ENCODE measurements around the gene ATXN7L3. TPM values are rescaled to one million over a fixed set of nuclear protein-coding genes. Genes with fewer than 3 reads are reported as not detected.

The ATXN7L3 gene
- total RNA-seq, 1 donor from 2014 or later, result 64.5 TPM

GRCh38 chr17:44202756-44203155, 3.1 kb upstream of the ATXN7L3 start:
- no peak for DNase-seq (ENCODE audit: low spot score)

DNA sequence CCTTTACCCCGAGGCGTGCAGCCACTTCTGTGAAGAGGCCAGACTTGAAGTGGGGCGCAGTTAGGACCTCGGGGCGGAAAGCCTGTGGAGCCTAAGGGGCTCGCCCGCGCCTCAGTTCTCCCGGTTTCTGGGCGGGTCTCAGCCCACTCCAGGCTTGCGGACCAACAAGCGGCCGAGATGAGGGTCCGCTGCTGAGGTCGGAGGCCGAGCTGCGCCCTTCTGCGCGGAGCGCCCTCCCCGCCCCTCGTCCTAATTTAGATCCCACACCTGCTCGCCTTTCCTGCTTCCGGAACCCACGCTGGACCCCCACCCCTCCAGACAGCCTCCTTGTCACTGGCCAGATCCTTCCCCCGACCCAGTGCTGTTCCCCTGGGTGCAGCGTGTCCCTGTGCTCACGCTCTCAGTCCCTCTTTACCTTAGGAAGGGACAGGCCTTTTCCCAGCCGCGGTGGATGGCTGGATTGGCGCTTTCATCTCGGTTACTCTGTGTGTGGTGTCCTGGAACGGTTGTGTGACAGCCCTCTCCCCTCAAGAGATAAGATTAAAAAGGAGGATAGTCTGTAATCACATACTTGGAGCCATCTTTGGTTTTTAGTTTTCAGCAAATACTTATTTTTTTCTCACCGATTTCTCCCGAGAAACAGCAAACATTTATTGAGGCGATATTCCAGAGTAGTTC, 933 bp upstream of the ATXN7L3 start:
- no peak for DNase-seq (ENCODE audit: low spot score)

- DNase-seq (ENCODE audit: low spot score), result peak; percentile 93
These were observed 747 bp downstream of the ATXN7L3 start for GRCh38 chr17:44198721-44199552.

- DNase-seq (ENCODE audit: low spot score), result no peak
These were observed 1.5 kb downstream of the ATXN7L3 start for GRCh38 chr17:44197980-44198720.

DNA sequence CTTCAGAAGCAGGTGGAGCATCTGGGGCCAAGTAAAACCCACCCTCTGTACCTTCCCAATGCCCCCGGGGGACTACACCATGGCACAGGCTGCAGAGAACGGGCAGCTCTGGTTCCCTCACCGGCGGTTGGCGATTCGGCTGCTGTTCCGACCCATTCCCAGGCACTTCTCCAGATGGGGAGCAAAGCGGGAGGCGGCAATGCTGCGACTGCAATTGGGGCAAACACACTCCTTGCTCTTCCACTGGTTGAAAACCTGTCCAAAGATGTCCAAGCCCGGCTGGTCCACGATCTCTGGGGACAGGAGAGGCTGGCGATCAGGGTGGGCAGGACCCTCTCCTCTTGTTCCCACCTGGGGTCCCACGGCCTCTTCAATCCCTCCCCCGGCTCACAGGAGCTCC, 2.6 kb downstream of the ATXN7L3 start:
- DNase-seq (ENCODE audit: low spot score), result no peak

- no peak for DNase-seq (ENCODE audit: low spot score)
These were observed 6.2 kb downstream of the ATXN7L3 start for GRCh38 chr17:44193326-44194084.

DNA sequence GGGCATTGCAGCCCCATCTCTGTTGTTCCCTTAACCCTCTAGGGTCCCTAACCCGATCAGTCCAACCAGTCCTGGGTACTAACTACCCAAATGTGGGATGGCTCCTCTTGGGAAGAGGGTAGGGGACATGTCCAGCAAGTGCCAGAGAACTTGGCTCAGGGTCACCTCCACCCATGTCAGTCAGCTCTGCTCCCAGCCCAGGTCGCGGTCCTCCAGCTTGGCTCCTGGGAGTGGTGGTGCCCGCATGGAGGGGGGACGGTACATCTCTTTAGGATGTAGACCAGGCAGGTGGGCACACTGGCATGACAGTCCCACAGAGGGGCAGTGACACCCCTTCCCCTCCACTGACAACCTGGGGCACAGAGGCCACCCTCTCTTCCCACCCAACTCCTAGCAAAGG, 6.9 kb downstream of the ATXN7L3 start:
- no peak for DNase-seq (ENCODE audit: low spot score)

DNA sequence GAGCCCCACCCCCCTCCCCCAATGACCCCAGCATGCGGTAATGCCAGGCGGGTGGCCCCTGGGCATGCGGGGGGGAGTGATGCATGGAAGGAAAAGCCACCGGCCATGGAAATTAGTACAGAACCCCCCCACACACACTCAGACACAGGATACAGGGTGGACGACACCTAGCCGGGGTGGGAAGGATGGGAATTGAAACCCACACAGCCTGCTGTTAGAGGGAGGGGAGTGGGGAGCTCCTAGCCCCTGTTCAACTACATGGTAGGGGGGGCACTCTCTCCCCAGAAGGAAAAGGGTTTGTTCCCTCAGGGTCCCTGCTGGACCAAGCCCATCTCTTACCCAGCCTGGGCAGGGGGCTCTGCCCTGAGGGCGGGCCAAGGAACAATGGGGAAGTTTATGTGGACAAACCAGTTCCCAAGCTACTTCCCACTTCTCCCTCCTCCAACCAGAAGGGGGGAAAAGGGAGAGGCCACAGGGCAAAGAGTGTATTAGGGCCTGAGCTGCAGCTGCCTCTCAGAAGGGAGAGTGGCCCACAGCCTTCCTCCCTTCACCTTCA, 7.7 kb downstream of the ATXN7L3 start:
- DNase-seq (ENCODE audit: low spot score), result no peak

GRCh38 chr17:44191369-44191768, 8.3 kb downstream of the ATXN7L3 start:
- DNase-seq (ENCODE audit: low spot score), result no peak

GRCh38 chr17:44190481-44190880, 9.2 kb downstream of the ATXN7L3 start:
- no peak for DNase-seq (ENCODE audit: low spot score)

DNA sequence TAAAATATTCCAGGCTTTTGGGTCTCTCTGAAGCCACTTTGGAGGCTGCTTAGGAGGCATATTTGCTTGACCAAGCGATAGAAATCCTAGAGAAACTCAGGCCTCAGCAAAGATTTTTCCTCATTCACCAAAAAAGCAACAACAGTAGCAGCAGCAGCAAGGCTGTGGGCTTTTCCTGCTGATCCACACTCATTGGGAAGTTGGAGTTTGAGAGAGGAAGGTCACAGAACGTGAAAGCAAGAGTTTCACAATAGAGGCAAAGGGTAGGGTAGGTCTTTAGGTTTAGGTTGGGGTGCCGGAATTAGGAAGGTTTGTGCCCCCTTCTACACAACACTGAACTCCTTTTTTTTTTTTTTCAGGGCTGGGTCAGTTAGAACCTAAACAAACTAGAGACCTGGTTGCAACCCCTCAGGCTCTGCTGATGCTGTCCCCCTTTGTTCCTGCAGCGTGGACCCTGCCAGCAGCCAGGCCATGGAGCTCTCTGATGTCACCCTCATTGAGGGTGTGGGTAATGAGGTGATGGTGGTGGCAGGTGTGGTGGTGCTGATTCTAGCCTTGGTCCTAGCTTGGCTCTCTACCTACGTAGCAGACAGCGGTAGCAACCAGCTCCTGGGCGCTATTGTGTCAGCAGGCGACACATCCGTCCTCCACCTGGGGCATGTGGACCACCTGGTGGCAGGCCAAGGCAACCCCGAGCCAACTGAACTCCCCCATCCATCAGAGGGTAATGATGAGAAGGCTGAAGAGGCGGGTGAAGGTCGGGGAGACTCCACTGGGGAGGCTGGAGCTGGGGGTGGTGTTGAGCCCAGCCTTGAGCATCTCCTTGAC, 10.9 kb downstream of the ATXN7L3 start:
- DNase-seq (ENCODE audit: low spot score), result no peak

DNA sequence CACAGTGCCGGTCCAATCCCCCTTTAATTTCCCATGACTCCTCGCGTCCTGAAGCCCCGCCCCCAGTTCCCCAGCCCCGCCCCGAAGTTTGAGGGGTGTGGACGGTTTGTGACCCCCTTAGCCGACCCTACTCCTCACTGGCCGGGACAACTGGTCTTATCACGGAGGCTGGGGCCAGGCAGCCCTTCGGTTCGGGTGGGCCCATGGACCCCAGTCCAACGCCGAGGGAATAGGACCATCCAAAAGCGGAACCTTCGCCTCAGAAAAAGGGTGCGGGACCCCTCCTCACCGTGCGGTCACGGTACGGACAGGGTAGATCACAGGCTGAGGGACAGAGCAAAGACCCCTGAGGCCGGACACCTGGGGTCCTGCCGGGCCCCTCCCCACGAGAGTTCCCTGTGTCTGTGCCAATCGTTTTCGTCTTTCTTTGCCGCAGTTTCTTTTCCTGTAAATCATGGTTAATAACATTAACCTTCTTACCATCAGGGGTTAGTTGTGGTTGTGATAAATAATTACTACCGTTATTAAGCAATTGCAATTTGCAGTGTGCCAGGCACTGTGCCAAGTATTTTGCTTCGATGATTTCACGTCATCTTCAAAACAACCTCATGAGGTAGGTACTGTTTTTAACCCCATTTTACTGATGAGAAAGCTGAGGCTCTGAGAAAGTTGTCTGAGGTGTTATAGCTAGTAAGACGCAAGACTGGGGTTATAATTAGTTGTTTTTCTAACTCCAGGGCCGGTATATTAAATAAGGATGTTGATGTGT, 12.4 kb downstream of the ATXN7L3 start:
- DNase-seq (ENCODE audit: low spot score), result no peak

- DNase-seq (ENCODE audit: low spot score), result peak; percentile 100
These were observed 13.2 kb downstream of the ATXN7L3 start, which contains the start of gene TMUB2 for GRCh38 chr17:44186307-44187130. Gene TMUB2 (plus strand): TSS chr17:44186972. CDS start chr17:44187709, 737 bp downstream.

DNA sequence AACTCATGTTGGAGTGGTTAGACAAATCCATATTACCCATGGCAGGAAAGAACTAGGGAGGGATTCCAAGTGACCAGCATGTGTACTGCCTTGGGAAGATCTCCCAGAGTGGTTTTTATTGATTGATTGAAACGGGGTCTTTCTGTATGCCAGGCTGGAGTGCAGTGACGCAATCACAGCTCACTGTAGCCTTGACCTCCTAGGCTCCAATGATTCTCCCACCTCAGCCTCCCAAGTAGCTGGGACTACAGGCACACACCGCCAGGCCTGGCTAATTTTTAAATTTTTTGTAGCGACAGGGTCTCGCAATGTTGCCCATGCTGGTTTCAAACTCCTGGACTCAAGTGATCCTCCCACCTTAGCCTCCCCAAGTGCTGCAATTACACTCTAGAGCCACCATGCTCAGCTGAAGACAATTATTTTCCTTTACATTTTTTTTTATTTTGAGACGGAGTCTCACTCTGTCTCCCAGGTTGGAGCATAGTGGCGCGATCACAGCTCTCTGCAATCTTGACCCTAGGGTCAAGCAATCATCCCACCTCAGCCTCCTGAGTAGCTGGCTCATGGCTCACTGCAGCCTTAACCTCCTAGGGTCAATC, 15.4 kb downstream of the ATXN7L3 start:
- DNase-seq (ENCODE audit: low spot score), result no peak

- no peak for DNase-seq (ENCODE audit: low spot score)
These were observed 16.7 kb downstream of the ATXN7L3 start for GRCh38 chr17:44183024-44183423.

GRCh38 chr17:44178133-44178532, 21.6 kb downstream of the ATXN7L3 start:
- DNase-seq (ENCODE audit: low spot score), result no peak

GRCh38 chr17:44177640-44178039, 22.0 kb downstream of the ATXN7L3 start:
- DNase-seq (ENCODE audit: low spot score), result no peak
